SH-SY5Y (cell line): ENCODE results near the gene FLNB.

Experiments
- GATA2 ChIP-seq: IDR thresholded peaks from 2 replicates; pipeline ENCODE4 v1.6.1; 2011; ENCODE audit warnings: mild to moderate bottlenecking, low read depth, low read length
- GATA3 ChIP-seq: IDR thresholded peaks from 2 replicates; pipeline ENCODE4 v1.6.1; 2011; ENCODE audit warnings: low read depth, mild to moderate bottlenecking, low read length, moderate library complexity

- no peak for TF ChIP-seq GATA2
- no peak for TF ChIP-seq GATA3
Observed at GRCh38 chr3:57972531-57973111, 35.6 kb upstream of the FLNB start.
